ENCODE data around the gene ACOXL.
"Not testable (repeated sequence)": the region's sequence is repeated elsewhere in the genome, so short reads cannot be mapped to it uniquely, and the experiment has no call there.

The ACOXL gene
- total RNA-seq: 0.18 to 0.74 reads per million in 2 experiments

GRCh38 chr2:110732422-110733413, at the start of gene ACOXL:
Gene ACOXL, plus strand, starts transcription at chr2:110732573. Its CDS starts 35,817 bp downstream, at chr2:110768390.
- no peak for DNase-seq (ENCODE audit: low read depth)

DNA sequence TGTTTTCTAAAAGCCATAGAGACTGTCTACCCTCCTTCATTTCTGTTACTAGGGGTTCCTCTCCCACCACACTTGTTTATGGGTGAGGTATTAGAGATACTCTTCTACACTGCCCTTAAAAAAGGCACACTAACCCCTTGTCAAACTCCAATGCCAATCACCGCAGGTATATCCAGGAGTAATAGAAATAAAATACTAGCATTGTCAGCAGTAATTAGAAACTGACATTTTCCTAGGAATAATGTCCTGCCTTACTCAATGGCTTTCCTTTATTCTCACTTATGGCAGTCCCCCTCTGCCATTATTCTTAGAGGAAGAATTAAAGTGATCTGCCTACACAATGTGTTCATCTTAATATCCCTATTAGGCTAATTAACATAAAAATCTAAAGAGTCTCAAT, 49.5 kb upstream of the ACOXL start:
- DNase-seq (ENCODE audit: low read depth): no peak

GRCh38 chr2:110687775-110688484, 44.4 kb upstream of the ACOXL start:
- DNase-seq (ENCODE audit: low read depth): not testable (repeated sequence)

DNA sequence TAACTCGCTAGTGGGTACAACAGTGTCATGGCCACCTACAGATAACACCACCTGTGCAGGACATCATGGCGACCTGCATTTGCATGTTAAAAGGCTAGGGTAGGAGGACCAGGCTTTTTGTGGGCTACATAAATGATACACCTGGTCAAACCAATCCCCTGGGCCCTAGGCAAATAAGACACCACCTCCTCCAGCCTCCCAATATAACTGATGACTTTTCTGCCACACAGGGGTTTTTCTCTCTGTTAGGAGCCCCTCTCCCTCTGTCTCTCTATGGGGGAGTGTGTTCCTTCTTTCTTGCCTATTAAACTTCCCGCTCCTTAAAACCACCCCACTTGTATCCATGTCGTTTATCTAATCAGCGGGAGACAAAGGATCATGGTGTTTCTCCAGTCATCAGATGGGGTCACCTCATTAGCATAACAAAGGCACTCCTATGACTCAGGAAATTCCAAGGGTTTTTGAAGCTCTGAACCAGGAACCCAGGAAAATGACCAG, 43.7 kb upstream of the ACOXL start:
- no peak for DNase-seq (ENCODE audit: low read depth)

- DNase-seq (ENCODE audit: low read depth): no peak
Measured at GRCh38 chr2:110690083-110690965, 42.0 kb upstream of the ACOXL start.

- DNase-seq (ENCODE audit: low read depth): no peak
Measured at GRCh38 chr2:110691612-110692258, 40.6 kb upstream of the ACOXL start.

- DNase-seq (ENCODE audit: low read depth): not testable (repeated sequence)
Measured at GRCh38 chr2:110695146-110695898, 37.1 kb upstream of the ACOXL start.

- DNase-seq (ENCODE audit: low read depth): not testable (repeated sequence)
Measured at GRCh38 chr2:110698253-110698652, 34.1 kb upstream of the ACOXL start.

- no peak for DNase-seq (ENCODE audit: low read depth)
Measured at GRCh38 chr2:110702514-110703380, 29.6 kb upstream of the ACOXL start.

GRCh38 chr2:110707386-110707965, 24.9 kb upstream of the ACOXL start:
- DNase-seq (ENCODE audit: low read depth): no peak

GRCh38 chr2:110708455-110708854, 23.9 kb upstream of the ACOXL start:
- no peak for DNase-seq (ENCODE audit: low read depth)

DNA sequence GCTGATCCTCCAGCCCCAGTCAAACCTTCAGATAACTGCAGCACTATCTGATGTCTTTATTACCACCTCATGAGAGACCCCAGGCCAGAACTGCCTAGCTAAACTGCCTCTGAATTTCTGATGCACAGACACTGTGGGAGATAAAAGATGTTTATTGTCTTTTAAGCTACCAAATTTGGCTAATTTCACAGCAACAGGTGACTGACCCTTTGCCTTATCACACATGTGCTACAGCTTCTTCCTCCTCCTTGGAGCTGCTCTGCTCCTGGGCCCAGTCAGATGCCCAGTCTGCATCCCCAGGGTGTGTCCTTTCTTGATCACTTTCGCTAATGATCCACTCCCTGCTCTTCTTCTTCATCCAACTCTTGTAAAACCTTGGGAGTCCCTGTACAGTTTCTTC, 19.6 kb upstream of the ACOXL start:
- no peak for DNase-seq (ENCODE audit: low read depth)

DNA sequence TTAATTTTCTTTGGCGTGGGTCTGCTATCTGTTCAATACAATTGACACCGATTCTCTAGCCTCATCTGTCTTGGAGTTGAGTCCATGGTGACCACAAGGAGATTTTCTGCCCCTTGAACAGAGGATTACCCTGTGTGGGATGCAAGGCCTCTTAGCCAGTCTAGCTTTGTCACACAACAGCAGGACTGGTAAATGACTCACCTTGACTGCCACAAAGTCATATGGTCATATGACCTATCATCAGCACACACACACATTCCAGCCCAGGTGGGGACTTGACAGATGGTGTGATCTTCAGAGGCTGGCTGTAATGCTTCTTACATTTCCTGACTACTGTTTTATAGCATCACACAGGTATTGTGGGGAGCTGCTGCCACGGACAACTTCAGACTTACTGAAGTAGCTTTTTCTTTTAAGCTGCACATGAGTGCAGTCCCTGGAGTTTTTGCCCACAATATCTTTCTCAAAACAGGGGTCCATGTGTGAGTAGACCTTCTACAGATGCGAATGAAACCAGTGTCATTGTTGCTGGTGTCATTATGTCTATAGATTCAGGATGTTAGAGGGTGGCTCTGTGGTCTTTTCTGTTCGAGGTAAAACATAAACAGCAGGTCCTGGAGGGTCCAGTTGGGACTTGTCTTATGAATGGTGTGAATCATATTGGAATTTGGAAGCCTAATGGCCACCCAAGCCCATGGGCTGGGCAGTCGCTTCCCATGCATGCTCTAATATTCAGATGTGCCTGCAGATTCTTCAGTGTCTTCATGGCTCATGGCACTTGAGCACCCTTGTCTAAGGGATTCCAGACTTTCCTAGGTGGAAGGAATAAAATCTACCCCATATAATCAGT, 18.6 kb upstream of the ACOXL start:
- no peak for DNase-seq (ENCODE audit: low read depth)

GRCh38 chr2:110714452-110715224, 17.7 kb upstream of the ACOXL start:
- DNase-seq (ENCODE audit: low read depth): no peak

- DNase-seq (ENCODE audit: low read depth): no peak
Measured at GRCh38 chr2:110716959-110717645, 15.3 kb upstream of the ACOXL start.

GRCh38 chr2:110717734-110718133, 14.6 kb upstream of the ACOXL start:
- DNase-seq (ENCODE audit: low read depth): no peak

DNA sequence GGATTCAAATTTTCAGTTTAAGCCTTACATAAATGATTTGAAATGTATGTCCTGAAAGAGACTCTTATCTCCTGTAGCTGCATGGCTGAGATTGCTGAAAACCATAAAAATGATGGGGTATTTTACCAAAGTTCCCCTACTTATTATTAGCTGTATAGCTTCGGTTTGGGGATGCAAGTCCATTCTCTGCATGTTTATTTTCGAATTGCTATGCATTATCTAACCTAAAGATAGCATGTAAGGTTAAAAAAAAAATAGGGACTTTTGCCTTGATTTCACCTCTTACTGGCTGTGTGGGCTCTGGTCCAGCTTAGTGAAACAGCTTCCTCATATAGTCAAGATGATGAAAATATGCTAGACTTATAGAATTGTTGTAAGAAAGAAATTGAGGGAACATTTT, 14.0 kb upstream of the ACOXL start:
- DNase-seq (ENCODE audit: low read depth): no peak
